Nephron (organoid): ENCODE data around the gene MEGF9.

Experiments
- H3K27ac Mint-ChIP-seq, 3 experiments: 2 replicates each; pipeline ENCODE4 v1.8.0; 2020; ENCODE audit warnings: mixed read lengths in 3 of 3, mild to moderate bottlenecking in 2 of 3, moderate library complexity in 1 of 3
- H3K27me3 Mint-ChIP-seq: 2 replicates; pipeline ENCODE4 v1.8.0; 2021; ENCODE audit warnings: low read depth, mild to moderate bottlenecking, moderate library complexity, mixed read lengths
- H3K36me3 Mint-ChIP-seq: 2 replicates; pipeline ENCODE4 v1.8.0; 2020; ENCODE audit warnings: low read depth, mixed read lengths
- H3K4me1 Mint-ChIP-seq: 2 replicates; pipeline ENCODE4 v1.8.0; 2020; ENCODE audit warnings: mixed read lengths
- H3K4me3 Mint-ChIP-seq, 3 experiments: 2 replicates each; pipeline ENCODE4 v1.8.0; 2020; ENCODE audit warnings: mild to moderate bottlenecking in 3 of 3, mixed read lengths in 3 of 3, moderate library complexity in 2 of 3
- H3K9me3 Mint-ChIP-seq: 2 replicates; pipeline ENCODE4 v1.8.0; 2020; ENCODE audit warnings: mixed read lengths
- TF ChIP-seq, protein P1 (sequence below), 3 experiments: fragments of 200-600 bp; sonication (generic); IDR thresholded peaks; one replicate each; pipeline ENCODE4 v1.5.0; 2021; ENCODE audit warnings: antibody characterized with exemption in 3 of 3; ENCODE audit not compliant: unreplicated experiment in 3 of 3

The MEGF9 gene

DNA sequence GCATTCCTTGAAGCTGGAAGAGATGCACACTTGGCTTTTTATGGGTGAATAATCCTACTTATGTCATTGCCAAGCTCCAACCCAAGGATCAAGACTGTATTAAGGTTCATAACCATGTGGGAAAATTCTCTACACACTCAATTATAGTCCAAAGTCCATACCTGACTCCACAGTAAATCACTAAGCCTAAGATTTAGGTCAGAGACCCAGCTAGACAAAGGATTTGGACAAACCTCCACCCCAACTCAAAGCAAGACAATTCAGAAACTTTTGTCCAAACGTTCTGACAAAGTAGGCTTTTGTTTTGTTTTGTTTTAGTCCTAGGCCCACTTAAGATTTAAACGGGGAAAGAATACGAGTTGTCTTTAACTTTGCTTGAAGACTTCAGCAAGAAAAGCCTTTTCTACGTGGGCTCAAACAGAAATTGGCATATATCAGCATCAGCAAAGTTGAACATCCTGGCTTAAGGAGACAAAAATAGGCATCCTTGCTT is 1.7 kb downstream of the MEGF9 start:
- TF ChIP-seq, protein P1, sequence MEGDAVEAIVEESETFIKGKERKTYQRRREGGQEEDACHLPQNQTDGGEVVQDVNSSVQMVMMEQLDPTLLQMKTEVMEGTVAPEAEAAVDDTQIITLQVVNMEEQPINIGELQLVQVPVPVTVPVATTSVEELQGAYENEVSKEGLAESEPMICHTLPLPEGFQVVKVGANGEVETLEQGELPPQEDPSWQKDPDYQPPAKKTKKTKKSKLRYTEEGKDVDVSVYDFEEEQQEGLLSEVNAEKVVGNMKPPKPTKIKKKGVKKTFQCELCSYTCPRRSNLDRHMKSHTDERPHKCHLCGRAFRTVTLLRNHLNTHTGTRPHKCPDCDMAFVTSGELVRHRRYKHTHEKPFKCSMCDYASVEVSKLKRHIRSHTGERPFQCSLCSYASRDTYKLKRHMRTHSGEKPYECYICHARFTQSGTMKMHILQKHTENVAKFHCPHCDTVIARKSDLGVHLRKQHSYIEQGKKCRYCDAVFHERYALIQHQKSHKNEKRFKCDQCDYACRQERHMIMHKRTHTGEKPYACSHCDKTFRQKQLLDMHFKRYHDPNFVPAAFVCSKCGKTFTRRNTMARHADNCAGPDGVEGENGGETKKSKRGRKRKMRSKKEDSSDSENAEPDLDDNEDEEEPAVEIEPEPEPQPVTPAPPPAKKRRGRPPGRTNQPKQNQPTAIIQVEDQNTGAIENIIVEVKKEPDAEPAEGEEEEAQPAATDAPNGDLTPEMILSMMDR (IDR thresholded peaks at IDR 0.05; ENCODE audit: unreplicated experiment in 3 of 3), result no peak
- Mint-ChIP-seq H3K27ac (peak overlapping the region; percentile 67 to 73 (median 67)), H3K4me3 (peak overlapping the region; percentile 91 to 97 (median 92)), H3K36me3 (no peaks in the 10 kb centered on the region), H3K9me3 (no peaks in the 10 kb centered on the region), H3K27me3 (peaks cover 3% of the 10 kb centered on the region), H3K4me1 (peaks cover 41% of the 10 kb centered on the region)

DNA sequence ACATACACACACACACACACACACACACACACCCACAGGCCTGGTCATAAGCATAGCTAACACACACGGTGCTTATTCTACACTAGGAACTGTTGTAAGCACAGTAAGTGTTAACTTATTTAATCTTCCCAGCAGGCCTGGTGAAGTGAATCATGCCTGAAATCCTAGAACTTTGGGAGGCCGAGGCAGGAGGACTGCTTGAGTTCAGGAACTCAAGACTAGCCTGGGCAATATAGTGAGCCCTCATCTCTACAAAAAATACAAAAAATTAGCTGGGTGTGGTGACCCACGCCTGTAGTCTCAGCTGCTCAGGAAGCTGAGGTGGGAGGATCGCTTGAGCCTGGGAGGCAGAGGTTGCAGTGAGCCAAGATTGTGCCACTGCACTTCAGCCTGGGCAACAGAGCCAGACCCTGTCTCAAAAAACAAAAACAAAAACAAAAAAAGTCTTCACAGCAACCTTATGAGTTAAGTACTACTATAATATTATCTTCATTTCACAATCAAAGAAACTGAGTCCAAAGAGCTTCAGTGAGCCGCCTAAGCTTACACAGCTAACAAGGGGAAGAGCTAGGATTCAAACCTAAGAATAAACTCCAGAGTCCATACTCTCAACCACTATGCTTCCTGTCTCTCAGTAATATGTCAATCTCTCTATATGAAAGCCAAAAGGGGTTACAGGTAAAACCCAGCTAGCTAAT is 2.3 kb downstream of the MEGF9 start:
- Mint-ChIP-seq H3K36me3 (no peaks in the 10 kb centered on the region), H3K27me3 (peaks cover 3% of the 10 kb centered on the region), H3K9me3 (no peaks in the 10 kb centered on the region), H3K27ac (peak overlapping the region; percentile 67 to 73 (median 67)), H3K4me1 (peaks cover 44% of the 10 kb centered on the region), H3K4me3 (peak overlapping the region; percentile 91 to 97 (median 92))
- TF ChIP-seq, protein P1 (IDR thresholded peaks at IDR 0.05; ENCODE audit: unreplicated experiment in 3 of 3), result no peak

DNA sequence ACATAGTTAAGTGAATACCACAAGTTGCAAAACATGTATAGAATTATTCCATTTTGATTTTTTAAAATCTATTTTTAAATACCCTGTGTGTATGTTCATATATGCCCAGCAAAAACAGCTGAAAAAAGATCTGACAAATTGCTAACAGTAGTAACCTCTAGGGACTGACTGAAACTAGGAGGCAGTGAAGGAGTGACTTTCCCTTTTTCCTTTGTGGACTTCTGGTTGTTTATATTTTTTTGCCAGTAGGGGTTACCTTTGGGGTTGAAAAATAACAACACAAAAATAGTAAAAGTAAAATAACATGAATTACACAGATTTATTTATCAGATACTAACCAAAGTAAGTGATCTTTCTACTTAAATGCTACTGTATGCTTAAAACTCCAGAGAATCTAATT is 2.9 kb downstream of the MEGF9 start:
- Mint-ChIP-seq H3K9me3 (no peaks in the 10 kb centered on the region), H3K27ac (peak overlapping the region in 1 of 3 experiments; percentile 64), H3K27me3 (peaks cover 3% of the 10 kb centered on the region), H3K36me3 (no peaks in the 10 kb centered on the region), H3K4me1 (peaks cover 44% of the 10 kb centered on the region), H3K4me3 (peak overlapping the region; percentile 91 to 97 (median 92))
- TF ChIP-seq, protein P1 (IDR thresholded peaks at IDR 0.05; ENCODE audit: unreplicated experiment in 3 of 3), result no peak

DNA sequence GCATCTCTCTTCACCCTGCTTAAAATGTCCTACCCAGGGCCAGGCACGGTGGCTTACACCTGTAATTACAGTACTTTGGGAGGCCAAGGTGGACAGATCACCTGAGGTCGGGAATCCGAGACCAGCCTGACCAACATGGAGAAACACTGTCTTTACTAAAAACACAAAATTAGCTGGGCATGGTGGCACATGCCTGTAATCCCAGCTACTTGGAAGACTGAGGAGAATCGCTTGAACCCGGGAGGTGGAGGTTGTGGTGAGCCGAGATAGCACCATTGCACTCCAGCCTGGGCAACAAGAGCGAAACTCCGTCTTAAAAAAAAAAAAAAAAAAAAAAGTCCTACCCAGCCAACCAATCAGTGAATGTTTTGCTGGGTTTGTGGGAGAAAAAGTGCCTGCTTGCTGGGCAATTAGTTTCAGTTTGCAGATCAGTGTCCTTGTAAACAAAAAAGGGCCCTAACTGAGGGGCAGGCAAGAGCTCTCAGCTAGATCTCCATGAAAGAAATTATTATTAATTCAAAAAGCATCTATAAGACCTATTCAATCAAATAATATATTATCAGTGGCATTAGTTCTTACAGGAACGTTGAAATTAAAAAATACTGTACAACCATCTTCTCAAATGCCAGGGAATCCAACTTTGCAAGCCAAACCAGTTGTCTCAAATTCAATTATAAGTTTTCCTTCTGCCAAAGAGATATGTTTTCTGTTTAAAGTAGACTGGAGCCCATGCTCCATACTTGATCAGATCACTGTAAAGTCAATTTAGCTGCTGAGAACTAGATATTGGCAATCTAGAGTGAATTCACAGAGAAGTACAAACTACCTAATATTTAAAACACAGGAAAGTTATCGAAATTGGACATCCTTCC is 3.9 kb downstream of the MEGF9 start:
- Mint-ChIP-seq H3K4me1 (peaks cover 36% of the 10 kb centered on the region), H3K4me3 (peak overlapping the region; percentile 7 to 73 (median 46)), H3K27ac (peak overlapping the region in 2 of 3 experiments; percentile 64 to 67), H3K27me3 (peaks cover 3% of the 10 kb centered on the region), H3K9me3 (no peaks in the 10 kb centered on the region), H3K36me3 (no peaks in the 10 kb centered on the region)
- TF ChIP-seq, protein P1 (IDR thresholded peaks at IDR 0.05; ENCODE audit: unreplicated experiment in 3 of 3), result no peak

DNA sequence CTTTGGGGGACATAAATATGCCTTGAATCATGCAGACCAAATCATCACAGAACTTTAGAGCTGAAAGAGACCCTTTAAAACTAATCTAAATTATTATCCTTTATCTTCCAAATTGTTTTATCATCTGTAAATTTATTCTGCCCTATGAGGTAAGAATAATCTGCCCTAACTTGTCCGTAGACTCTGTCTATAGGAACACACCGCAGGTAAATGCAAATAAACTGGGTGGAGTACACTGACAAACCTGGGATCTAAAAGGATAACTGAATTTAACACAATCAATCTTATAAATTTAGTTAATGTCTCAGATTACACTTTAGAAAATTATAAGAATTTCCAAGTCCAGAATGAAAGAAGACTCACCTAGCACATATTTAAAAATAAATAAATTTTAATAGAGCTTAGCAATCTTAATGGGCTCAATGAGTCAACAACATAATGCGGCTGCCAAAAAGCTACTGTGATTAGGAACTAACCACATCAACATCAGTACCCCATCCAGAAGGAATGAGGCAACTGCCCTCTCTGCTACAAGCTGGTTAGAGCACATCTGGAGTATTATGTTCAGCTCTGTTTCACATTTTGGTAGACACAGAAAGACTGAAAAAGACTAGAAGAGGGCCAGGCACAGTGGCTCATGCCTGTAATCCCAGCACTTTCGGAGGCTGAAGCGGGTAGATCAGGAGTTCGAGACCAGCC is 5.6 kb downstream of the MEGF9 start:
- Mint-ChIP-seq H3K4me1 (peaks cover 36% of the 10 kb centered on the region), H3K27me3 (peaks cover 3% of the 10 kb centered on the region), H3K9me3 (no peaks in the 10 kb centered on the region), H3K36me3 (peaks cover 4% of the 10 kb centered on the region), H3K27ac (no peak overlapping the region), H3K4me3 (no peak overlapping the region)
- TF ChIP-seq, protein P1 (IDR thresholded peaks at IDR 0.05; ENCODE audit: unreplicated experiment in 3 of 3), result no peak
